Naive thymus-derived CD4-positive, alpha-beta T cell (primary cell): ENCODE results near the gene CHIC2. TPM values are rescaled to one million over a fixed set of nuclear protein-coding genes. Genes with fewer than 3 reads are reported as not detected.

Experiments
- ATAC-seq: fragments of 150-1000 bp; cut with Tn5 transposase; 2 replicates; pipeline ENCODE4 v1.10.0; 2021; ENCODE audit warnings: mild to moderate bottlenecking, moderate library complexity
- CTCF ChIA-PET: fragments of 350-600 bp; sonication (Branson Sonifier 250); formaldehyde crosslinking; loops from one replicate; lab custom pipeline; 2021; ENCODE audit warnings: antibody characterized with exemption; lab: Charles Lee
- POLR2A ChIA-PET: fragments of 350-600 bp; sonication (Branson Sonifier 250); formaldehyde crosslinking; loops from one replicate; lab custom pipeline; 2021; ENCODE audit warnings: antibody characterized with exemption, inconsistent platforms; lab: Charles Lee
- DNase-seq, 9 donors: peaks; one replicate each; pipeline versions ENCODE4 v3.0.0 to v3.0.0-alpha.2; 2020 to 2022; ENCODE audit warnings: mixed read lengths in 1 of 9
- H3K27ac ChIP-seq: one replicate; pipeline ENCODE4 v1.7.0; 2013; ENCODE audit warnings: mild to moderate bottlenecking, low read depth, low read length, moderate library complexity
- H3K27me3 ChIP-seq, 2 donors: one replicate each; pipeline ENCODE4 v1.7.0; 2013; ENCODE audit warnings: low read length in 2 of 2, mild to moderate bottlenecking in 2 of 2, moderate library complexity in 2 of 2; ENCODE audit not compliant: control insufficient read depth in 2 of 2, insufficient read depth in 2 of 2
- H3K36me3 ChIP-seq, 3 experiments: 1 replicate in 2 of 3; 2 replicates in 1 of 3; pipeline ENCODE4 v1.7.0; 2013; ENCODE audit warnings: low read length in 3 of 3, mild to moderate bottlenecking in 3 of 3, moderate library complexity in 1 of 3; ENCODE audit not compliant: insufficient read depth in 3 of 3, control insufficient read depth in 2 of 3
- H3K4me1 ChIP-seq, 2 donors: one replicate each; pipeline ENCODE4 v1.7.0; 2013; ENCODE audit warnings: low read length in 2 of 2, mild to moderate bottlenecking in 2 of 2, moderate library complexity in 1 of 2; ENCODE audit not compliant: control insufficient read depth in 2 of 2, insufficient read depth in 2 of 2
- H3K4me3 ChIP-seq: 2 replicates; pipeline ENCODE4 v1.7.0; 2013; ENCODE audit warnings: mild to moderate bottlenecking, low read length
- H3K9me3 ChIP-seq, 3 experiments: 1 replicate in 2 of 3; 2 replicates in 1 of 3; pipeline ENCODE4 v1.7.0; 2013; ENCODE audit warnings: low read length in 3 of 3; ENCODE audit not compliant: control insufficient read depth in 2 of 3
- H3K27ac Mint-ChIP-seq, 9 donors: one replicate each; pipeline ENCODE4 v1.8.0; 2020 to 2022; ENCODE audit warnings: mixed read lengths in 9 of 9, mild to moderate bottlenecking in 8 of 9, moderate library complexity in 5 of 9, inconsistent platforms in 2 of 9
- H3K27me3 Mint-ChIP-seq, 5 donors: one replicate each; pipeline ENCODE4 v1.8.0; 2021 to 2022; ENCODE audit warnings: mixed read lengths in 5 of 5, mild to moderate bottlenecking in 1 of 5
- H3K36me3 Mint-ChIP-seq, 5 donors: one replicate each; pipeline ENCODE4 v1.8.0; 2020 to 2022; ENCODE audit warnings: mixed read lengths in 5 of 5, mild to moderate bottlenecking in 3 of 5, inconsistent platforms in 1 of 5
- H3K4me1 Mint-ChIP-seq, 7 donors: one replicate each; pipeline ENCODE4 v1.8.0; 2020 to 2022; ENCODE audit warnings: mixed read lengths in 7 of 7, mild to moderate bottlenecking in 3 of 7, inconsistent platforms in 1 of 7
- H3K4me3 Mint-ChIP-seq, 10 donors: one replicate each; pipeline ENCODE4 v1.8.0; 2020 to 2022; ENCODE audit warnings: mild to moderate bottlenecking in 10 of 10, mixed read lengths in 10 of 10, moderate library complexity in 6 of 10, inconsistent platforms in 2 of 10
- H3K9me3 Mint-ChIP-seq, 11 donors: one replicate each; pipeline ENCODE4 v1.8.0; 2020 to 2022; ENCODE audit warnings: mixed read lengths in 11 of 11, mild to moderate bottlenecking in 4 of 11, inconsistent platforms in 1 of 11, moderate library complexity in 1 of 11
- intact Hi-C, 2 donors: fragments of 100-400 bp; cut with micrococcal nuclease; formaldehyde crosslinking; loops; one replicate each; pipeline ENCODE4 v1.15.1; 2023
- polyA plus RNA-seq, 2 donors: library from polyadenylated mRNA; unstranded; fragments of 300-500 nt; fragmentation: Illumina TruSeq; gene quantifications; one replicate each; pipeline ENCODE4 v1.2.3, GENCODE V29; 2021
- total RNA-seq, 6 experiments: library from RNA in 5 of 6; stranded (reverse) in 5 of 6; gene quantifications; 1 replicate in 5 of 6; 2 replicates in 1 of 6; pipeline ENCODE4 v1.2.3 and lab custom pipeline; 2021 to 2026

The CHIC2 gene
- total and polyA plus RNA-seq, 7 experiments from 2014 or later, result 22.4 to 64.2 (median 47.2) TPM

DNA sequence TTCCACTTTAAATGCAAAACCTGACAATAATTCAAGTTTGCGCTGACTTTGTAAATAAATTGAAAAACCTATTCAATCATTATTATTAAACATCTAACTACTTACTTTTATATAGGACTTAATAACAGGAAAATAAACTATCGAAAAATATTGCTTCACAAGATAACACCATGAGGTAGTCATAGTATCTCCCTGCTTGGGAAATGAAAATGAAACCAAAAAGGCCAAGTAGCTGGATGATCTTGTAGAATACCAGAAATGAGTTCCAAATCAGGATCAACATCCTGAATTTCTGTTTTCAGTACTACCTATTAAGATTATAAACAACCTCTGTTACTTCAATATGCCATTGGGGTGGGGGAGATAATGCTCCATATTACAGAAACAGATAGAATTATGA, 58.9 kb downstream of the CHIC2 start:
- H3K27ac Mint-ChIP-seq, result peak overlapping the region in 1 of 9 donors; percentile 66
- ChIA-PET CTCF (no interaction called here), POLR2A (no interaction called here)
- peak overlapping the region in 1 of 10 donors; percentile 55 for H3K4me3 Mint-ChIP-seq
- DNase-seq (no peak), ATAC-seq (no peak)
- Histone ChIP-seq H3K9me3 (no peaks in the 10 kb centered on the region), H3K36me3 (peaks cover 0 to 12% (median 0%) of the 10 kb centered on the region in 3 experiments), H3K27ac (no peak overlapping the region), H3K4me1 (peaks cover 0 to 7% of the 10 kb centered on the region in 2 donors), H3K27me3 (no peaks in the 10 kb centered on the region), H3K4me3 (no peak overlapping the region)
- H3K27me3 Mint-ChIP-seq, result no peaks in the 10 kb centered on the region
- peaks cover 0 to 3% (median 0%) of the 10 kb centered on the region in 11 donors for H3K9me3 Mint-ChIP-seq
- intact Hi-C loops, result loop anchor here in 1 of 2 donors (2.0 kb wide), 1 partner anchor 59 kb away; the partner anchor contains the start of gene CHIC2
- H3K36me3 Mint-ChIP-seq, result peaks cover 0 to 45% (median 29%) of the 10 kb centered on the region in 5 donors
- H3K4me1 Mint-ChIP-seq, result peaks cover 0 to 26% (median 6%) of the 10 kb centered on the region in 7 donors

DNA sequence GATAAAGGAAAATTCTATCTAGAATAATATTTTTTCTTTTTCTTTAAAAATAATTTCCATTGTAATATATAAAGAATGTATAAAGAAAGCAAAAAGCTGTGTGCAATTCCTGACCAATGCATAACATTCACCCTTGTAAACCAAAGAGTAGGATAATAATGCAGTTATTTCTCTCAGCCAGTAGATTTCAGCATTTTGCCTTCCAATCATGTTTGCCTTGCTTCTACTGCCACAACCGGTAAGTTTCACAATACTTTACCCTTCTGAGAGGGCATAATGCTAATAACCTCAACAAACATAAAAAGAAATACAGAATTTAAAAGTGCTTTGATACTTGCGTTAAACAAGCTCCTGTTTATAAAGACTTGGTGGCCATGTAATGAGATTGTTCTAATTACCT, 59.9 kb downstream of the CHIC2 start:
- intact Hi-C loops, result loop anchor here in 1 of 2 donors (2.0 kb wide), 1 partner anchor 60 kb away; the partner anchor contains the start of gene CHIC2
- Mint-ChIP-seq H3K36me3 (peaks cover 2 to 37% (median 25%) of the 10 kb centered on the region in 5 donors), H3K4me3 (no peak overlapping the region), H3K4me1 (peaks cover 0 to 23% (median 6%) of the 10 kb centered on the region in 7 donors), H3K9me3 (peaks cover 0 to 3% (median 0%) of the 10 kb centered on the region in 11 donors), H3K27ac (no peak overlapping the region), H3K27me3 (no peaks in the 10 kb centered on the region)
- Histone ChIP-seq H3K27me3 (no peaks in the 10 kb centered on the region), H3K4me3 (no peak overlapping the region), H3K36me3 (peaks cover 0 to 12% (median 0%) of the 10 kb centered on the region in 3 experiments), H3K27ac (no peak overlapping the region), H3K4me1 (peaks cover 0 to 7% of the 10 kb centered on the region in 2 donors), H3K9me3 (no peaks in the 10 kb centered on the region)
- ChIA-PET CTCF (no interaction called here), POLR2A (no interaction called here)
- no peak for ATAC-seq
- no peak for DNase-seq

DNA sequence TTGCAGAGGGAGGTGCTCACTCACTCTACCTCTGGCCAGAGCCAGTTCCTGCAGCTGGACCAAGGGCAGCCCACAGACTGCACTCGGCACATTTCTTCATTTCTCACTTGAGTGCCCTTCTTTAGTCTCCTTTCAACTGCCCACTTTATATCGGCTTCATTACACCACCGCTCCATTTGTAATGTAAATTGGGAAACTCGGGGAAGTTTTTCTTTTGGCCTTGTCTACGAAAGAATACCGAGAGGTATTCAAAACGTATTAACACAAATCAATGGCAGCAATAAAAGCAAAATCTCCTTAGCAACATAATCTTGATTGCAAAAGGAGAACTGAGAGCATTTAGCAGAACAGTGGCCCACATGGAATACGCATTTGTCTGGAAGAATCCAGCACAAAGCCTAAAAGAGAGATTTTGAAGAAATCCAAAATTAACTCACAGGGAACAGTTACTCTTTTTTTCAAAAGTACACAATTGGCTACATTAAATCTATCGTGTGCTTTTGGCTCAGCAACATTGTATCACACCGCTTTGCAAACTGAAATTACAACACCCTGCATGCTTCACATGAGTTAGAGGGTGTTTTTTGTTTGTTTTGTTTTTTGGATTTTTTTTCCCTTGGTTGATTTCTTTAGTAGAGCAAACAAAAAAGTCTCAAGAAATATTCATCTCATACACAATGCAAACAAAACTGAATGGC, 62.6 kb downstream of the CHIC2 start:
- ChIA-PET POLR2A (no interaction called here), CTCF (no interaction called here)
- Histone ChIP-seq H3K9me3 (no peaks in the 10 kb centered on the region), H3K4me1 (peaks cover 0 to 7% of the 10 kb centered on the region in 2 donors), H3K4me3 (no peak overlapping the region), H3K27ac (no peak overlapping the region), H3K36me3 (peaks cover 0 to 7% (median 0%) of the 10 kb centered on the region in 3 experiments), H3K27me3 (no peaks in the 10 kb centered on the region)
- Mint-ChIP-seq H3K27ac (no peak overlapping the region), H3K9me3 (peaks cover 0 to 3% (median 0%) of the 10 kb centered on the region in 11 donors), H3K4me1 (peaks cover 0 to 18% (median 6%) of the 10 kb centered on the region in 7 donors), H3K36me3 (peaks cover 5 to 38% (median 17%) of the 10 kb centered on the region in 5 donors), H3K27me3 (no peaks in the 10 kb centered on the region), H3K4me3 (no peak overlapping the region)
- no peak for ATAC-seq
- intact Hi-C loops, result no loop called here
- no peak for DNase-seq

DNA sequence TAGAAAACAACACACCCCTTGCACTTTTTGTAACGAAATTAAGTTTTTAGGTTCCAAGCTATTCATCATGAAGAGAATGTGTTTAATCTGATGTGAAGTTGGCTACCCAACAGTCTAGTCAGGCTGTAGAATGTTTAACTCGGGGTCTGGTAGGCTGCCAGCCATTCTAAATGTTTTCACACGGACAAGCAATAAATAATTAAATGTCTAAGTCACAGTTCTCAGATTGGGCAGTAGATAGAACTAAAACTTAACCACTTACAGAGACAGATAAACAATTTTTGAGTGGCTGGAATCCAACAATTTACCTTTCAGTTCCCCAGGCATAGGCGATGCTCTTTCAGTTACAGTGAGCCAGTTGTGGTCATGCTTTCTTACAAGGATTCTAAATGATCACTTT, 66.5 kb downstream of the CHIC2 start:
- Histone ChIP-seq H3K27me3 (no peaks in the 10 kb centered on the region), H3K27ac (no peak overlapping the region), H3K36me3 (no peaks in the 10 kb centered on the region), H3K4me3 (no peak overlapping the region), H3K9me3 (no peaks in the 10 kb centered on the region), H3K4me1 (peaks cover 0 to 7% of the 10 kb centered on the region in 2 donors)
- Mint-ChIP-seq H3K36me3 (peaks cover 5 to 30% (median 14%) of the 10 kb centered on the region in 5 donors), H3K4me1 (peaks cover 0 to 11% (median 3%) of the 10 kb centered on the region in 7 donors), H3K27ac (no peak overlapping the region), H3K27me3 (no peaks in the 10 kb centered on the region), H3K9me3 (no peaks in the 10 kb centered on the region), H3K4me3 (no peak overlapping the region)
- intact Hi-C loops, result no loop called here
- DNase-seq (no peak), ATAC-seq (no peak)
- ChIA-PET POLR2A (no interaction called here), CTCF (no interaction called here)

DNA sequence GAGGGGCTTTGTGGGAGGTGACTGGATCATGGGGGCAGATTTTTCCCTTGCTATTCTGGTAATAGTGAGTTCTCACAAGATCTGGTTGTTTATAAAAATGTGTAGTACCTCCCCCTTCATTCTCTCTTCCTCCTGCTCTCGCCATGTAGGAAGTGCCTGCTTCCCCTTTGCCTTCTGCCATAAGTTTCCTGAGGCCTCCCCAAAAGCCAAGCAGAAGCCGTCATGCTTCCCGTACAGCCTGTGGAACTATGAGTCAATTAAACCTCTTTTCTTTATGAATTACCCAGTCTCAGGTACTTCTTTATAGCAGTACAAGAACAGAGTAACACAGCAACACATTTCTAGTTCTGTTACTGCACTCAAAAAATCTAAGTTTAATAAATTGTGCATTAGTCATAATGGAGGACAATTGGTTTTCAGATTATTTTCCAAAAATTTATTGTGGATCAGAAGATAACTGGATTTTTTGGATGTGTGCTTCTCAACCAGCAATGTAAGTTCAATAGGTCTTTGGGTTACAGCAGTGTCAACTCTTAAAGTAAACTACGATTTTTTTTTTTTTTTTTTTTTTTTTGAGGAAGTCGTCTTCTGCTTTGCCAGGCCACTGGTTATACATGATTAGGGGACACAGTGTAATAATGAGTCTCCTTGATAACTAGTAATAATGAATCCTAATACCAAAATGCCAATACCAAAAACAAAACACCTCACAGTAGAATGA, 69.9 kb downstream of the CHIC2 start:
- no peak for ATAC-seq
- peaks cover 0 to 18% (median 9%) of the 10 kb centered on the region in 5 donors for H3K36me3 Mint-ChIP-seq

DNA sequence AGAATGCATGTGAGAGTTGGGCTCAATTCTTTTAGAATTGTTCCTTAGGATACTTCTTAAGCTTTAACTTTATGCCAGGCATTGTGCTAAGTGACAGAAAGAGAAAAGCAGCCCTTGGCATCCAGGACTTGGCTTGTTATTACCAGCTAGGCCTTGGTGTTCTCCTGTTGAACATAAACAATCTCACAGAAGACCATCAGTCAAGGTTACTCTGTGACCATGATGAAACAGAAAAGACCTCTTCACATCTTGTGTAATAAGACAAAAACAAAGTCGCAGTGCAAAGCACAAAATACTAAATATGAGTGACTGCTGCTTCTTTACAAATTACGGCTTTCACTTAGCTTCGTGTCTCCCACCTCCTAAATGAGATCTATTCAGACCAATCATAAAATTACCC, 71.6 kb downstream of the CHIC2 start:
- H3K4me1 ChIP-seq, result no peaks in the 10 kb centered on the region
- peaks cover 0 to 6% (median 0%) of the 10 kb centered on the region in 7 donors for H3K4me1 Mint-ChIP-seq
- ChIA-PET POLR2A (no interaction called here), CTCF (no interaction called here)
- H3K27ac ChIP-seq, result no peak overlapping the region
- peaks cover 0 to 12% (median 8%) of the 10 kb centered on the region in 5 donors for H3K36me3 Mint-ChIP-seq
- H3K4me3 Mint-ChIP-seq, result no peak overlapping the region
- no peaks in the 10 kb centered on the region for H3K27me3 Mint-ChIP-seq
- intact Hi-C loops, result no loop called here
- no peaks in the 10 kb centered on the region for H3K36me3 ChIP-seq
- H3K9me3 ChIP-seq, result no peaks in the 10 kb centered on the region
- H3K27me3 ChIP-seq, result no peaks in the 10 kb centered on the region
- no peaks in the 10 kb centered on the region for H3K9me3 Mint-ChIP-seq
- no peak overlapping the region for H3K4me3 ChIP-seq
- no peak for ATAC-seq
- H3K27ac Mint-ChIP-seq, result no peak overlapping the region
- DNase-seq, result no peak

More for the DNA sequence above, 69.9 kb downstream of the CHIC2 start:
- H3K27ac Mint-ChIP-seq, result peak overlapping the region in 2 of 9 donors; percentile 5 to 53
- H3K4me3 Mint-ChIP-seq, result no peak overlapping the region
- H3K27me3 Mint-ChIP-seq, result no peaks in the 10 kb centered on the region
- H3K9me3 Mint-ChIP-seq, result no peaks in the 10 kb centered on the region
- Histone ChIP-seq H3K27me3 (no peaks in the 10 kb centered on the region), H3K4me1 (no peaks in the 10 kb centered on the region), H3K9me3 (no peaks in the 10 kb centered on the region), H3K36me3 (no peaks in the 10 kb centered on the region), H3K27ac (no peak overlapping the region), H3K4me3 (no peak overlapping the region)
- POLR2A ChIA-PET, result no interaction called here
- DNase-seq, result no peak
- CTCF ChIA-PET, result no interaction called here
- H3K4me1 Mint-ChIP-seq, result peaks cover 0 to 9% (median 2%) of the 10 kb centered on the region in 7 donors
- intact Hi-C loops, result no loop called here
